Skeletal muscle tissue (tissue), 4 donors: ENCODE measurements around the gene GID8. TPM values are rescaled to one million over a fixed set of nuclear protein-coding genes. Genes with fewer than 3 reads are reported as not detected.

Experiments used
- H3K27ac ChIP-seq: one replicate; pipeline ENCODE4 v1.7.0; 2013; ENCODE audit warnings: mild to moderate bottlenecking, low read depth, low read length, inconsistent platforms
- H3K27me3 ChIP-seq, 3 donors: one replicate each; pipeline ENCODE4 v1.7.0; 2013; ENCODE audit warnings: low read length in 3 of 3; ENCODE audit not compliant: control insufficient read depth in 3 of 3, insufficient read depth in 3 of 3
- H3K36me3 ChIP-seq, 3 donors: one replicate each; pipeline ENCODE4 v1.7.0; 2013; ENCODE audit warnings: low read length in 3 of 3; ENCODE audit not compliant: control insufficient read depth in 3 of 3, insufficient read depth in 3 of 3
- H3K4me1 ChIP-seq, 3 donors: one replicate each; pipeline ENCODE4 v1.7.0; 2013; ENCODE audit warnings: low read length in 3 of 3, mild to moderate bottlenecking in 3 of 3; ENCODE audit not compliant: control insufficient read depth in 3 of 3, insufficient read depth in 3 of 3
- H3K4me3 ChIP-seq, 3 donors: one replicate each; pipeline ENCODE4 v1.7.0; 2013; ENCODE audit warnings: low read length in 3 of 3
- H3K9ac ChIP-seq, 3 donors: one replicate each; pipeline ENCODE4 v1.7.0; 2013; ENCODE audit warnings: low read length in 3 of 3, mild to moderate bottlenecking in 3 of 3, moderate library complexity in 2 of 3, low read depth in 1 of 3
- H3K9me3 ChIP-seq, 3 donors: one replicate each; pipeline ENCODE4 v1.7.0; 2013; ENCODE audit warnings: low read length in 3 of 3; ENCODE audit not compliant: control insufficient read depth in 3 of 3
- total RNA-seq: library from RNA; depleted of rRNA; stranded (reverse); fragments of >200 nt; gene quantifications from one replicate; pipeline ENCODE4 v1.2.3, GENCODE V29; 2014
- donor health status: Osteomylitis.

The GID8 gene
- total RNA-seq, 1 donor from 2014 or later, result 28.7 TPM

GRCh38 chr20:62926229-62927127 is 11.5 kb upstream of the GID8 start, which contains the start of gene DIDO1:
Gene DIDO1, minus strand, starts transcription at chr20:62926505.
- Histone ChIP-seq H3K4me3 (peak within 1 kb of the TSS; percentile 79 to 97 (median 97)), H3K27ac (peak within 1 kb of the TSS; percentile 88), H3K9ac (peak within 1 kb of the TSS; percentile 95 to 97 (median 97)), H3K36me3 (no peaks in the 10 kb centered on the region), H3K27me3 (no peaks in the 10 kb centered on the region), H3K4me1 (peaks cover 50 to 61% (median 52%) of the 10 kb centered on the region in 3 donors), H3K9me3 (no peaks in the 10 kb centered on the region)

- H3K27ac ChIP-seq, result peak overlapping the region; percentile 88
- H3K9ac ChIP-seq, result peak overlapping the region; percentile 84 to 97 (median 95)
- no peaks in the 10 kb centered on the region for H3K27me3 ChIP-seq
- H3K4me3 ChIP-seq, result peak overlapping the region; percentile 79 to 97 (median 97)
- no peaks in the 10 kb centered on the region for H3K9me3 ChIP-seq
- H3K4me1 ChIP-seq, result peaks cover 46 to 58% (median 48%) of the 10 kb centered on the region in 3 donors
- no peaks in the 10 kb centered on the region for H3K36me3 ChIP-seq
Observed at GRCh38 chr20:62927128-62927705, 10.7 kb upstream of the GID8 start.

- no peaks in the 10 kb centered on the region for H3K36me3 ChIP-seq
- peak overlapping the region; percentile 67 for H3K27ac ChIP-seq
- peak overlapping the region; percentile 35 to 60 (median 51) for H3K4me3 ChIP-seq
- no peaks in the 10 kb centered on the region for H3K9me3 ChIP-seq
- peaks cover 37 to 47% (median 41%) of the 10 kb centered on the region in 3 donors for H3K4me1 ChIP-seq
- H3K27me3 ChIP-seq, result no peaks in the 10 kb centered on the region
- H3K9ac ChIP-seq, result peak overlapping the region; percentile 1 to 45 (median 20)
Observed at GRCh38 chr20:62928246-62928939, 9.6 kb upstream of the GID8 start.

- Histone ChIP-seq H3K4me3 (peak overlapping the region; percentile 46 to 60 (median 51)), H3K36me3 (peaks cover 0 to 3% (median 0%) of the 10 kb centered on the region in 3 donors), H3K9ac (peak overlapping the region in 2 of 3 donors; percentile 1 to 42), H3K27ac (peak overlapping the region; percentile 67), H3K27me3 (no peaks in the 10 kb centered on the region), H3K9me3 (no peaks in the 10 kb centered on the region), H3K4me1 (peaks cover 31 to 44% (median 34%) of the 10 kb centered on the region in 3 donors)
Observed at GRCh38 chr20:62929051-62929538, 8.9 kb upstream of the GID8 start.

- Histone ChIP-seq H3K9ac (no peak overlapping the region), H3K36me3 (peaks cover 5 to 13% (median 6%) of the 10 kb centered on the region in 3 donors), H3K27me3 (no peaks in the 10 kb centered on the region), H3K27ac (no peak overlapping the region), H3K9me3 (no peaks in the 10 kb centered on the region), H3K4me1 (peaks cover 35 to 53% (median 42%) of the 10 kb centered on the region in 3 donors), H3K4me3 (no peak overlapping the region)
Observed at GRCh38 chr20:62931464-62931863, 6.5 kb upstream of the GID8 start.

- Histone ChIP-seq H3K27ac (no peak overlapping the region), H3K36me3 (peaks cover 5 to 13% (median 6%) of the 10 kb centered on the region in 3 donors), H3K27me3 (no peaks in the 10 kb centered on the region), H3K4me3 (no peak overlapping the region), H3K9me3 (no peaks in the 10 kb centered on the region), H3K9ac (no peak overlapping the region), H3K4me1 (peaks cover 22 to 42% (median 31%) of the 10 kb centered on the region in 3 donors)
Observed at GRCh38 chr20:62933966-62934365, 4.0 kb upstream of the GID8 start.

- Histone ChIP-seq H3K9ac (peak overlapping the region in 2 of 3 donors; percentile 7 to 20), H3K4me1 (peaks cover 31 to 47% (median 43%) of the 10 kb centered on the region in 3 donors), H3K4me3 (peak overlapping the region in 2 of 3 donors; percentile 6 to 47), H3K36me3 (peaks cover 5 to 13% (median 6%) of the 10 kb centered on the region in 3 donors), H3K27me3 (no peaks in the 10 kb centered on the region), H3K27ac (no peak overlapping the region), H3K9me3 (no peaks in the 10 kb centered on the region)
Observed at GRCh38 chr20:62935204-62935967, 2.6 kb upstream of the GID8 start.

- peaks cover 5 to 13% (median 7%) of the 10 kb centered on the region in 3 donors for H3K36me3 ChIP-seq
- H3K4me3 ChIP-seq, result peak overlapping the region in 1 of 3 donors; percentile 47
- H3K4me1 ChIP-seq, result peaks cover 31 to 52% (median 48%) of the 10 kb centered on the region in 3 donors
- no peaks in the 10 kb centered on the region for H3K9me3 ChIP-seq
- H3K27me3 ChIP-seq, result no peaks in the 10 kb centered on the region
- H3K9ac ChIP-seq, result peak overlapping the region in 2 of 3 donors; percentile 20 to 29
- no peak overlapping the region for H3K27ac ChIP-seq
Observed at GRCh38 chr20:62935968-62936585, 1.9 kb upstream of the GID8 start.
